SK-N-SH (cell line): Measurements from ENCODE around the gene LZTFL1. TPM values are rescaled to one million over a fixed set of nuclear protein-coding genes. Genes with fewer than 3 reads are reported as not detected.
"Not testable (repeated sequence)": the region's sequence is repeated elsewhere in the genome, so short reads cannot be mapped to it uniquely, and the experiment has no call there.

Experiments used
- CTCF ChIA-PET: fragments of 300-600, 350-600 bp; formaldehyde crosslinking; extraction: SDS; loops from one replicate; lab custom pipeline; 2021; lab: Yijun Ruan, JAX
- POLR2A ChIA-PET: fragments of 350-600 bp; sonication (Branson Sonifier 250); formaldehyde crosslinking; extraction: SDS; loops from one replicate; lab custom pipeline; 2020; ENCODE audit warnings: antibody characterized with exemption, inconsistent platforms; lab: Yijun Ruan, JAX
- DNase-seq: peaks from one replicate; pipeline ENCODE4 v3.0.0; 2012
- H2AFZ ChIP-seq: fragments of 200-600 bp; sonication (generic); 2 replicates; pipeline ENCODE4 v1.8.1; 2016; ENCODE audit warnings: antibody characterized with exemption, mild to moderate bottlenecking, low read depth
- H3F3A ChIP-seq: fragments of 200-600 bp; sonication (generic); replicated peaks from 2 replicates; pipeline ENCODE3; 2016; ENCODE audit warnings: antibody characterized with exemption, mild to moderate bottlenecking; ENCODE audit not compliant: insufficient read depth
- H3K27ac ChIP-seq, 2 experiments: fragments of 200-500 bp in 1 of 2; fragments of 200-600 bp in 1 of 2; sonication (Bioruptor generic) in 1 of 2; sonication (generic), shearing (Covaris generic) in 1 of 2; 2 replicates each; pipeline versions ENCODE4 v1.5.1 to v1.6.1; 2014 to 2016; ENCODE audit warnings: low read depth in 2 of 2, inconsistent platforms in 1 of 2, low read length in 1 of 2, mild to moderate bottlenecking in 1 of 2, mixed read lengths in 1 of 2
- H3K27me3 ChIP-seq: fragments of 200-600 bp; sonication (generic), shearing (Covaris generic); 2 replicates; pipeline ENCODE4 v1.6.1; 2016; ENCODE audit warnings: mixed run types; ENCODE audit not compliant: insufficient read depth
- H3K36me3 ChIP-seq, 2 experiments: fragments of 200-500 bp in 1 of 2; fragments of 200-600 bp in 1 of 2; sonication (Bioruptor generic) in 1 of 2; sonication (generic) in 1 of 2; replicated peaks in 1 of 2; 2 replicates each; pipeline versions ENCODE3 to v1.5.1; 2014 to 2016; ENCODE audit warnings: low read length in 1 of 2, mild to moderate bottlenecking in 1 of 2; ENCODE audit not compliant: insufficient read depth in 2 of 2, control insufficient read depth in 1 of 2
- H3K4me1 ChIP-seq, 2 experiments: fragments of 200-500 bp in 1 of 2; fragments of 200-600 bp in 1 of 2; sonication (Bioruptor generic) in 1 of 2; sonication (generic), shearing (Covaris generic) in 1 of 2; 2 replicates each; pipeline versions ENCODE4 v1.5.1 to v1.6.1; 2014 to 2016; ENCODE audit warnings: low read depth in 1 of 2, low read length in 1 of 2, mixed run types in 1 of 2; ENCODE audit not compliant: insufficient read depth in 2 of 2, control insufficient read depth in 1 of 2
- H3K4me2 ChIP-seq: fragments of 200-600 bp; sonication (generic), shearing (Covaris generic); 2 replicates; pipeline ENCODE4 v1.6.1; 2017; ENCODE audit warnings: mixed run types
- H3K4me3 ChIP-seq, 2 experiments: fragments of 200-500 bp in 1 of 2; fragments of 200-600 bp in 1 of 2; sonication (Bioruptor generic) in 1 of 2; sonication (generic), shearing (Covaris generic) in 1 of 2; 2 replicates each; pipeline versions ENCODE4 v1.5.1 to v1.8.1; 2014 to 2016; ENCODE audit warnings: low read depth in 2 of 2, inconsistent platforms in 1 of 2, low read length in 1 of 2, mild to moderate bottlenecking in 1 of 2, mixed read lengths in 1 of 2, moderate library complexity in 1 of 2
- H3K79me2 ChIP-seq: fragments of 200-600 bp; sonication (generic); 2 replicates; pipeline ENCODE4 v1.8.1; 2017; ENCODE audit warnings: mild to moderate bottlenecking; ENCODE audit not compliant: insufficient read depth
- H3K9ac ChIP-seq: fragments of 200-600 bp; sonication (generic); 2 replicates; pipeline ENCODE4 v1.6.1; 2017; ENCODE audit warnings: mixed run types
- H3K9me2 ChIP-seq: fragments of 200-600 bp; sonication (generic); 2 replicates; pipeline ENCODE4 v1.6.1; 2017; ENCODE audit warnings: mixed run types
- H3K9me3 ChIP-seq: fragments of 200-600 bp; sonication (generic); 2 replicates; pipeline ENCODE4 v1.6.1; 2017; ENCODE audit warnings: mixed run types, mild to moderate bottlenecking, moderate library complexity
- H4K20me1 ChIP-seq: fragments of 200-600 bp; sonication (generic); 2 replicates; pipeline ENCODE4 v1.6.1; 2017; ENCODE audit warnings: mild to moderate bottlenecking, mixed run types; ENCODE audit not compliant: insufficient read depth
- ELF1 ChIP-seq: IDR thresholded peaks from 2 replicates; pipeline ENCODE4 v1.4.0; 2012
- IRF3 ChIP-seq: fragments of 150-350 bp; IDR thresholded peaks from 2 replicates; pipeline ENCODE4 v1.6.1; 2016; ENCODE audit warnings: mild to moderate bottlenecking, low read depth, low read length
- JUND ChIP-seq: IDR thresholded peaks from 2 replicates; pipeline ENCODE4 v1.4.0; 2012
- USF1 ChIP-seq: IDR thresholded peaks from 2 replicates; pipeline ENCODE4 v1.4.0; 2012; ENCODE audit warnings: low read depth, borderline replicate concordance
- YY1 ChIP-seq: IDR thresholded peaks from 2 replicates; pipeline ENCODE4 v1.4.0; 2012; ENCODE audit warnings: low read depth, mild to moderate bottlenecking
- WGBS: methylation state at CpG from one replicate; pipeline ENCODE4 v1.1.6; 2017; ENCODE audit warnings: low lambda C conversion rate; 5-methylcytosine and 5-hydroxymethylcytosine counted together
- polyA plus RNA-seq, 3 experiments: library from polyadenylated mRNA; depleted of rRNA; stranded (reverse); fragments of >200 nt; gene quantifications; 2 replicates each; pipeline ENCODE4 v1.2.3, GENCODE V29; 2012

LZTFL1 gene
- polyA plus RNA-seq, 1 of the 3 experiments (the other 2 are of a cell fraction): 11.9 TPM

GRCh38 chr3:45858809-45859543 is 17.1 kb upstream of the LZTFL1 start:
- CTCF ChIA-PET: no interaction called here
- H3F3A ChIP-seq: no peaks in the 10 kb centered on the region

GRCh38 chr3:45857024-45857423 is 15.1 kb upstream of the LZTFL1 start:
- CTCF ChIA-PET, H3K9ac ChIP-seq, H3K79me2 ChIP-seq, H3F3A ChIP-seq, POLR2A ChIA-PET, H3K27ac ChIP-seq, H4K20me1 ChIP-seq, H3K27me3 ChIP-seq, H3K4me1 ChIP-seq, H3K9me2 ChIP-seq, H3K9me3 ChIP-seq, DNase-seq, H3K36me3 ChIP-seq, H2AFZ ChIP-seq, H3K4me3 ChIP-seq, H3K4me2 ChIP-seq: not testable (repeated sequence)
- WGBS: 17% methylated on average over 2 of the region's 2 CpGs

More at GRCh38 chr3:45858809-45859543, 17.1 kb upstream of the LZTFL1 start:
- Histone ChIP-seq H3K4me3 (no peak overlapping the region), H3K9me3 (no peaks in the 10 kb centered on the region), H2AFZ (0 out of 2 replicates have a peak overlapping the region, but pooled peaks have one; percentile 16), H3K36me3 (no peaks in the 10 kb centered on the region), H3K9me2 (no peaks in the 10 kb centered on the region), H3K4me1 (no peaks in the 10 kb centered on the region), H3K79me2 (no peaks in the 10 kb centered on the region), H3K4me2 (no peak overlapping the region), H3K27ac (no peak overlapping the region), H3K9ac (no peak overlapping the region), H3K27me3 (peaks cover 8% of the 10 kb centered on the region; the same call in 1 of the 2 replicates), H4K20me1 (no peaks in the 10 kb centered on the region)
- WGBS: 68% methylated on average over 7 of the region's 7 CpGs
- DNase-seq: no peak
- no peak for TF ChIP-seq JUND
- no peak for TF ChIP-seq USF1
- no peak for TF ChIP-seq YY1
- POLR2A ChIA-PET: no interaction called here

- H3K9ac ChIP-seq, H3K9me2 ChIP-seq, H3K36me3 ChIP-seq, CTCF ChIA-PET, H3K4me3 ChIP-seq, DNase-seq, H3K4me2 ChIP-seq, H3K79me2 ChIP-seq, H2AFZ ChIP-seq, POLR2A ChIA-PET, H3K27ac ChIP-seq, H3K9me3 ChIP-seq, H4K20me1 ChIP-seq, H3K4me1 ChIP-seq, H3F3A ChIP-seq: not testable (repeated sequence)
- WGBS: 12% methylated on average over 1 of the region's 1 CpG
- H3K27me3 ChIP-seq: peaks cover 15% of the 10 kb centered on the region; the same call in 1 of the 2 replicates
Observed at GRCh38 chr3:45856323-45856722, 14.4 kb upstream of the LZTFL1 start.

GRCh38 chr3:45852828-45853227 is 10.9 kb upstream of the LZTFL1 start:
- H2AFZ ChIP-seq: no peak overlapping the region
- POLR2A ChIA-PET: no interaction called here
- H3K36me3 ChIP-seq: no peaks in the 10 kb centered on the region
- H3K4me3 ChIP-seq: no peak overlapping the region
- H3F3A ChIP-seq: no peaks in the 10 kb centered on the region
- H3K27ac ChIP-seq: no peak overlapping the region
- H4K20me1 ChIP-seq: no peaks in the 10 kb centered on the region
- no peak for DNase-seq
- no peaks in the 10 kb centered on the region for H3K9me3 ChIP-seq
- H3K9ac ChIP-seq: no peak overlapping the region
- H3K4me1 ChIP-seq: no peaks in the 10 kb centered on the region
- TF ChIP-seq IRF3 (no peak), ELF1 (no peak)
- CTCF ChIA-PET: interaction anchor here (0.7 to 0.8 kb wide), 2 partner anchors 76 to 323 kb away, joined by 3 to 4 read pairs; no protein-coding TSS in a partner anchor
- peaks cover 31% of the 10 kb centered on the region; the same call in 1 of the 2 replicates for H3K27me3 ChIP-seq
- H3K4me2 ChIP-seq: no peak overlapping the region
- H3K79me2 ChIP-seq: no peaks in the 10 kb centered on the region
- WGBS: 10% methylated on average over 2 of the region's 2 CpGs
- no peaks in the 10 kb centered on the region for H3K9me2 ChIP-seq
